Uterus (tissue), 2 donors: Measurements from ENCODE around the gene CD247.

Experiments
- CTCF ChIP-seq, 4 experiments: fragments of 200-600 bp in 2 of 4; fragments of 450-650 bp in 2 of 4; sonication (generic) in 2 of 4; IDR thresholded peaks; one replicate each; pipeline ENCODE4 v1.5.1; 2016 to 2019; ENCODE audit warnings: antibody characterized with exemption in 4 of 4, mild to moderate bottlenecking in 2 of 4, moderate library complexity in 1 of 4
- POLR2A ChIP-seq, 2 donors: fragments of 450-650 bp; IDR thresholded peaks; one replicate each; pipeline ENCODE4 v1.6.1; 2016; ENCODE audit warnings: antibody characterized with exemption in 2 of 2, mild to moderate bottlenecking in 1 of 2, moderate library complexity in 1 of 2

- TF ChIP-seq CTCF (IDR thresholded peaks at IDR 0.05): no peak
- no peak for TF ChIP-seq POLR2A (IDR thresholded peaks at IDR 0.05)
Measured at GRCh38 chr1:167479331-167479979, 38.9 kb downstream of the CD247 start.
